ENCODE data around the gene SLC25A38.
A peak's percentile ranks its signal among the peaks of the same experiment; 100 is the strongest.

SLC25A38 gene

GRCh38 chr3:39378088-39378487 lies 5.1 kb upstream of the SLC25A38 start:
- DNase-seq, result no peak

- no peak for DNase-seq
Measured at GRCh38 chr3:39378957-39379777, 4.0 kb upstream of the SLC25A38 start.

GRCh38 chr3:39379778-39380155 lies 3.4 kb upstream of the SLC25A38 start:
- no peak for DNase-seq

GRCh38 chr3:39381432-39381831 lies 1.7 kb upstream of the SLC25A38 start:
- no peak for DNase-seq

GRCh38 chr3:39383881-39384664 lies 903 bp downstream of the SLC25A38 start:
- no peak for DNase-seq

GRCh38 chr3:39384665-39385000 lies 1.5 kb downstream of the SLC25A38 start:
- no peak for DNase-seq

- no peak for DNase-seq
Measured at GRCh38 chr3:39385456-39386090, 2.4 kb downstream of the SLC25A38 start.

GRCh38 chr3:39386318-39386717 lies 3.1 kb downstream of the SLC25A38 start:
- no peak for DNase-seq

DNA sequence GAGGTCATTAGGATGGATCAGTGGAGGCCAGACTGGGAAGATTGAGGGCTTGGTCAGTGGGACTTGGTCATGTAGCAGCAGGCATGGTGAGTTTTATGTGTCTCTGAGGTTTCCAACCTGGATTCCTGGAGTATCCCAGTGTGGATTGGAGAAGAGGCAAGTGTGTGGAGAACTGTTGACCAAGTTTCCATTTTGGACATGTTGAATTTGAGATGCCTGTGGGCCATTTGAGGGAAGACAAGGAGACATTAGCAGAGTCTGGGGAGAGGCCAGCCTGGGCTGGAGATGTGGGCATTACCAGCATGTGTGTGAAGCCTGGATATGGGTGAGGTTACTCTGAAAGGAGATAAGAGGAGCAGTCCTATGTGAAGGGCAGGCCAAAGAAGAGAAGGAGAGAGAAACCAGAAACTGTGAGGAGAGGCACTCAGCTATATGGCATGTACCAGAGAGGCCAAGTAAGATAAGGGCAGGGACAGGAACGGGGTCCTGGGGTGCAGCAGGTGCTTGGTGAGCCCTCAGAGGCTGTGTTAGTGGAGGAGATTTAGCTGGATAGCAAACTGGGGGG lies 4.3 kb downstream of the SLC25A38 start:
- no peak for DNase-seq

DNA sequence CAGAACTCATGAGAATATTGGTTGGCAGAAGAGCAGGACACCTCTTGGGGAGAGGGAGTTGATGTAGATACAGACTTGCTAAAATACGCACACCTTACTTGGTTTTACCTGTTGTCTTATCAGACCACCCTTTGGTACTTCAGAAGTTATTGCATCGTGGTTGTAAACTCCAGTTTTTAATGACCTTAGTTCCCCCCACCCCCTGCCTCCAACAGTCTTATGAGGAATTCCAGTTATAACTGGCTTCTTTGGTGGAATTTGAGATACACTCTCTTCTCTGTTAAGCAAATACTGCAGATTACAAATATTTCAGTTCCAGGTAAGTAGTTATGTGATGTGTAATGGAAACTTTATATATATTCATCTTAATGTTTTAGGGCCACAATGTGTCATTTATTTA lies 5.0 kb downstream of the SLC25A38 start:
- no peak for DNase-seq

DNA sequence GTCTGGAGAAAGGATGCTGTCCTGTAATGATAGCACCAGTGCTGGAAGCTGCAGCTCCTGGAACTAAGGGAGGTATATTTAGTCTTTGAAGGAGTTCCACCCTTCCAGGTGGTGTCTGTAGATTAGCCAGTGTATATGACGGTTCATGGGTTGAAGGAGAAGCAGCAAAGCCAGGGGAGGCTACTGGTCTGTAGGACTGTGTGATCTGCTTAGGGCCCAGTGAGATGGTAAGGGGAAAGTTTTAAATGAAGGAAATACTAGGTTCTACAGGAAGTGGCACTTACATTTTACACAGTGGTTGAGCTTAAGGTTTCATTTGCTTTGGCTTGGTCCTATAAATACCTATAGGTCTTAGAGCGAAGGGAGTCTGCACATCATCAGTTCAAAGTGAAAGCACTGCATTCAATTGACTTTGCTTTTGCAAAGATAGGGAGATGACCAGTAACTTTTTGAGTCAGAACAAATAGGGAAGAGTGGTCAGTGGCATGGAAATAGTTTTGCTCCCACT lies 5.6 kb downstream of the SLC25A38 start:
- no peak for DNase-seq

GRCh38 chr3:39390181-39390580 lies 7.0 kb downstream of the SLC25A38 start:
- no peak for DNase-seq

GRCh38 chr3:39396690-39397089 lies 13.5 kb downstream of the SLC25A38 start:
- DNase-seq, result no peak

- DNase-seq, result no peak
Measured at GRCh38 chr3:39398700-39399099, 15.5 kb downstream of the SLC25A38 start.

GRCh38 chr3:39401983-39402382 lies 18.8 kb downstream of the SLC25A38 start:
- DNase-seq, result no peak

- DNase-seq, result no peak
Measured at GRCh38 chr3:39404943-39405686, 21.9 kb downstream of the SLC25A38 start.

DNA sequence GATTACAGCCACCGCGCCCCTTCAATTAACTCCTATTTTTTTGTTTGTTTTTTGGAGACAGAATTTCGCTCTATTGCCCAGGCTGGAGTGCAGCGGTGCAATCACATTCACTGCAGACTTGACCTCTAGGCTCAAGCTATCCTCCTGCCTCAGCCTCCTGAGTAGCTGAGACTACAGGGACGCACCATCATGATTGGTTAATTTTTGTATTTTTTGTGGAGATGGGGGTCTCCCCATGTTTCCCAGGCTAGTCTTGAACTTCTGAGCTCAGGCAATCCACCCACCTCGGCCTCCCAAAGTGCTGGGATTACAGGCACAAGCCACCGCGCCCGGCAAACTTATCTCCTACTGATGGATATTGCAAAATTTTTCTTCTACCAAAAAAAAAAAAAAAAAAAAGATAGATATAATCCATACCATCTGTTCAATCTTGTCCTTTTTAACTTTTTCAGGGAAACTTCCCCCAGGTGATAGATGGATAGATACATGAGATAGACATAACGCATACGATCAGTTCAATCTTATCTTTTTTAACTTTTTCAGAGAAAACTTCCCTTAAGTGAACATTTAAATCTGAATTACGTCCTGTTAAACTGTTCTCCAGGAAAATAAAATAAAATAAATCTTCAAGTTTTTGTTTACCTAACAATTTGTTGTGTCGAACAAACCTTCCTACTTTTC lies 22.7 kb downstream of the SLC25A38 start:
- no peak for DNase-seq

GRCh38 chr3:39406368-39407258 lies 23.4 kb downstream of the SLC25A38 start, which contains the start of gene RPSA:
TSS of gene RPSA (plus strand) at chr3:39406720. CDS start at chr3:39407654, 934 bp downstream.
- peak; percentile 93 for DNase-seq

DNA sequence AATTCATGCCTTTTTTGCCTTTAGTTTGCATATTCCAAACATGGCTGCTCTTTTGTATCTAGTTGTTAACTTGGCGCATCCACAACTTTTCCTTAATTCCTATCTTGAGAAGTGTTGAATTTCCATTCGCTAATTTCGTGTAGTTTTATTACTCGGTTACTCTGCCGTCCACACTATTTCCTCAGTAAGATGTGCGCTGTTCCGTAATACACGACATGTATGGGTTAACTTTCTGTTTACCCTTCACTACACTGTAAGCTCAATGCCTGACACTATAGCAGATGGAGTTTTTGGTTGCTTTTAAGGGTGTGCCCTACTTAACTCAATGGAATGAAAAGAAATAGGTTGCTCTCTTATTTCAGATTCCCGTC lies 24.1 kb downstream of the SLC25A38 start:
- DNase-seq, result no peak

DNA sequence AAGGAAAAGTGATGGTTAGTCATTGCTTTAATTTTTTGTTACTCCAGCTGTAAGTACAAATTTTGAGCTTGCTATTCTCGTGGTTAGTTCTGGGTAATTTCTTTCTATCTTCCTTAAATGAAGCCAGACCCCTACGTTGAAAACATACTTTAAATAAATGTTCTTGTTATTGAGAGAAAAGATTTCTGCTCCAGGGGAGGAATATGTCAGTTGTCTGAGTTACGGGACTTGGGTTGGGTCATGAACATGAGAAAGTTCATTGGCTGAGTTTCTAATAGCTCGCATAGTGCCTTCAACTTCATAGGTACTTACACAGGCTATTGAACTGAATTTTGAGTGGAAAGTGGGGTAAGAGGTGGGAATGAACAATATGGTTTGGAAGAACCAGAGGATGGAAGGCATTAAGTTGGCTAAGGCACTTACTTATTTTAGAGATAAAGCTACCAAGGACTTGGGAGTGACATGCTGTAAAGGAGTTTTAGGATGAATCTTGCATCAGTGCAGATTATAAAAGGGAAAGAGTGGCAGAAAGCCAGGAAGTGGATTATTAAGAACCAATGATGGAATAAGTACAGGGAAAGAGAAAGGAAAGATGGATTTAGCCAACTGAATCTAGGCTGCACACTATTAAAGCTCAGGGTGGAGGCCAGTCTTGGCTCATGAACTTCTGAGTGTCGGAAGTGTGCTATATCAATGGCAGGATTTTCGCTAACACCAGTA lies 24.8 kb downstream of the SLC25A38 start:
- DNase-seq, result no peak

All from SHP77 treated with DMSO at 0.1 percent for 48 hours (cell line).